Measurements from ENCODE around the gene PRR20A. TPM values are rescaled to one million over a fixed set of nuclear protein-coding genes. Genes with fewer than 3 reads are reported as not detected.

Gene PRR20A
- total and polyA plus RNA-seq, 2 of the 4 experiments (the other 2 are of a cell fraction), result not detected

DNA sequence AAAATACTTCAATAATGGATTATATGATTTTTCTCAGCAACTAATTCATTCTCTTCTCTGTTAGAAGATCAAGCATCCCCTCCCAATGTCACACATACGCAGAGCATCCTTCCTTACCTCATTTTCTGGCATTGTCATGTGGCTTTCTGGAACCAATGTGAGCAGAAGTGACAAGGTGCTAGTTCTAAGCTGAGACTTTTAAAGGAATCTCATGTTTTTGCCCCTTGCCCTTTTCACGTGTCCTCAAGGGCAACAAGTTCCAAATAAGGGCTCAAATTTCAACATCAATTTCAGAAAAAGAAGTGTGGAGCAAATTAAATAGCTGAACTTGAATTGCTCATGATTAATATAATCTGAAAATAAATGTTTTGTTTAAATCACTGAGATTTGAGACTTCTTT is 4.6 kb upstream of the PRR20A start:
- Histone ChIP-seq H2BK120ac (ENCODE audit: low read depth, low read length) (no peak overlapping the region), H3K36me3 (ENCODE audit: control insufficient read depth, insufficient read depth, low read length) (no peaks in the 10 kb centered on the region), H3K9me3 (ENCODE audit: control insufficient read depth, insufficient read depth, low read length) (peaks cover 3% of the 10 kb centered on the region; the same call in 1 of the 2 replicates), H3K4me3 (ENCODE audit: insufficient read depth, low read depth, low read length) (no peak overlapping the region), H4K8ac (ENCODE audit: low read depth in 2 of 2, low read length in 2 of 2) (no peak overlapping the region), H3K14ac (replicated peaks; ENCODE audit: low read depth, low read length) (no peak overlapping the region), H4K91ac (ENCODE audit: insufficient read depth, low read depth, low read length) (no peak overlapping the region), H2AK9ac (replicated peaks; ENCODE audit: low read depth, low read length, poor library complexity) (no peak overlapping the region), H4K20me1 (ENCODE audit: insufficient read depth, low read length) (no peaks in the 10 kb centered on the region), H3K9ac (ENCODE audit: low read depth, low read length) (no peak overlapping the region), H2BK5ac (ENCODE audit: low read depth, low read length, poor library complexity, severe bottlenecking) (no peak overlapping the region), H3K56ac (ENCODE audit: extremely low read depth, insufficient read depth, low read length) (no peak overlapping the region), H3K27ac (ENCODE audit: insufficient read depth, low read length) (no peak overlapping the region), H2BK15ac (ENCODE audit: low read depth, low read length) (no peak overlapping the region), H3K4me2 (ENCODE audit: low read depth, low read length) (no peak overlapping the region), H2AK5ac (ENCODE audit: low read depth, low read length) (no peak overlapping the region), H3K23ac (ENCODE audit: low read depth, low read length) (no peak overlapping the region), H4K5ac (ENCODE audit: low read depth, low read length) (no peak overlapping the region), H3K79me1 (ENCODE audit: low read depth in 1 of 2, low read length in 2 of 2) (no peaks in the 10 kb centered on the region), H3K4ac (ENCODE audit: low read depth, low read length) (no peak overlapping the region), H3K9me1 (ENCODE audit: insufficient read depth, low read length) (no peaks in the 10 kb centered on the region), H3K18ac (ENCODE audit: low read depth, low read length) (no peak overlapping the region), H2BK20ac (ENCODE audit: low read depth, low read length) (no peak overlapping the region), H3K4me1 (ENCODE audit: control insufficient read depth, insufficient read depth, low read length) (no peaks in the 10 kb centered on the region), H3K27me3 (ENCODE audit: control insufficient read depth, insufficient read depth, low read length) (no peaks in the 10 kb centered on the region), H2AFZ (replicated peaks; ENCODE audit: low read length, poor library complexity) (no peak overlapping the region)
- ATAC-seq (ENCODE audit: low read depth), result no peak
- dilution Hi-C loops (cut with HindIII; ENCODE audit: low sequenced_read_pairs, unreplicated experiment), result no loop called here
- intact Hi-C loops (cut with micrococcal nuclease), result no loop called here
- ChIA-PET POLR2A (ENCODE audit: unreplicated experiment) (no interaction called here), CTCF (no interaction called here)
- BruUV-seq (replicated peaks), result no TSS peak
- in situ Hi-C loops (cut with MboI; ENCODE audit: low sequenced_read_pairs), result no loop called here
- WGBS, 2 experiments (ENCODE audit: extremely low coverage in 2 of 2, insufficient read length in 1 of 2), result no CpG with 5 or more reads among the region's 2 CpGs
- no peak for DNase-seq
- TF ChIP-seq RAD21 (IDR thresholded peaks at IDR 0.05; ENCODE audit: low read length) (no peak), CEBPB (IDR thresholded peaks at IDR 0.05; ENCODE audit: low read depth, low read length) (no peak), MAZ (IDR thresholded peaks at IDR 0.05; ENCODE audit: borderline replicate concordance, low read depth, low read length) (no peak)

All from IMR-90 (cell line).